Measurements from ENCODE around the gene HOXD13. TPM values are rescaled to one million over a fixed set of nuclear protein-coding genes. Genes with fewer than 3 reads are reported as not detected.

HOXD13 gene
- total and polyA plus RNA-seq, 5 experiments from 2014 or later, result not detected

- POLR2A ChIA-PET, result interaction anchor here (0.6 to 0.9 kb wide), 2 partner anchors 20 to 29 kb away, joined by 3 to 5 read pairs; no protein-coding TSS in a partner anchor
- DNase-seq, result peak in 1 of 10 donors; percentile 50
These were observed 12.0 kb downstream of the HOXD13 start for GRCh38 chr2:176104316-176105077.

DNA sequence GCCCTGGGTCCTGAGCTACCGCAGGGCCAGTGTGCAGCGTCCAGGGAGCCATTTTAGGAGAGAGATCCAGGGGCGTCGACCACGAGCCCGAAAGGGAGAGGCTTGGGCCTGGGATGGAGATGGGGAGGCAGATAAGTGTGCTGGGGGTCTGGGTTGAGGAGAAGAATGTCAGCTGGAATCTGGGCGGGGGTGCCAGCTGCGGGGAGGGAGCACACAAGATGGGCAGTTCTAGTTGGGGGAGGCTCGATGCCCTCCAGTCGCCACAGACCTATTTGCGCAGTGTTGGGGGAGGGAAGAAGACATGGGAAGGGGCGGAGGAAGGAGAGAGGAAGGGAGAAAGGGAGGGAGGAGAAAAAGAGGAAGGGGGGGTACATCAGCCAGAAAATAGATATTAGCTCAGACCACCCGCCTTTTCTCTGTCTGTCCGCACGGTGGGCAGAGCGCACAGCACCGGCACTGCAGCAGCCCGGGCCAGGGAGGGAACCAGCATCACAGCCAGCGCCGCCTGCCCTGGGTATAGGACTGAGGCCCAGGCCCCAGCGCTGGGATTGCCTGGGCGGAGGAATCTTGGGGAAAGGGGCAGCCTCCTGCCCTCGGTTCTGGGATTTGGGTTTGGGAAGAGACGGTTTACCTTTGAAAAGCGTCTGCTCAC, 12.7 kb downstream of the HOXD13 start:
- H3K4me1 Mint-ChIP-seq, result peaks cover 21 to 41% (median 30%) of the 10 kb centered on the region in 4 donors
- DNase-seq (peak in 1 of 10 donors; percentile 13), ATAC-seq (no peak)
- peaks cover 2 to 26% (median 18%) of the 10 kb centered on the region in 3 donors for H3K36me3 Mint-ChIP-seq
- POLR2A ChIA-PET, result interaction anchor here (0.6 kb wide), 1 partner anchor 30 kb away, joined by 3 read pairs; no protein-coding TSS in a partner anchor
- H3K4me3 Mint-ChIP-seq, result peak overlapping the region in 7 of 10 donors; percentile 13 to 81 (median 45)
- H3K27ac Mint-ChIP-seq, result peak overlapping the region in 2 of 10 donors; percentile 41 to 59
- peaks cover 0 to 20% (median 5%) of the 10 kb centered on the region in 9 donors for H3K9me3 Mint-ChIP-seq
- peaks cover 55 to 86% (median 78%) of the 10 kb centered on the region in 5 donors for H3K27me3 Mint-ChIP-seq

More at GRCh38 chr2:176104316-176105077, 12.0 kb downstream of the HOXD13 start:
- Mint-ChIP-seq H3K27me3 (peaks cover 50 to 84% (median 74%) of the 10 kb centered on the region in 5 donors), H3K27ac (peak overlapping the region in 1 of 10 donors; percentile 41), H3K9me3 (peaks cover 0 to 17% (median 4%) of the 10 kb centered on the region in 9 donors), H3K4me1 (peaks cover 21 to 39% (median 30%) of the 10 kb centered on the region in 4 donors), H3K4me3 (peak overlapping the region in 7 of 10 donors; percentile 10 to 69 (median 45)), H3K36me3 (peaks cover 2 to 19% (median 15%) of the 10 kb centered on the region in 3 donors)
- ATAC-seq, result no peak

- POLR2A ChIA-PET, result no interaction called here
- Mint-ChIP-seq H3K4me3 (peak overlapping the region; percentile 54 to 88 (median 82)), H3K27me3 (peaks cover 60 to 86% (median 76%) of the 10 kb centered on the region in 5 donors), H3K27ac (peak overlapping the region in 4 of 10 donors; percentile 41 to 92 (median 67)), H3K36me3 (peaks cover 2 to 29% (median 18%) of the 10 kb centered on the region in 3 donors), H3K9me3 (peaks cover 0 to 25% (median 5%) of the 10 kb centered on the region in 9 donors), H3K4me1 (peaks cover 21 to 41% (median 29%) of the 10 kb centered on the region in 4 donors)
- DNase-seq (peak in 1 of 10 donors; percentile 36), ATAC-seq (peak in 1 of 2 donors; percentile 13)
These were observed 13.4 kb downstream of the HOXD13 start for GRCh38 chr2:176105730-176106580.

- H3K4me1 Mint-ChIP-seq, result peaks cover 23 to 45% (median 29%) of the 10 kb centered on the region in 4 donors
- peaks cover 2 to 29% (median 19%) of the 10 kb centered on the region in 3 donors for H3K36me3 Mint-ChIP-seq
- no peak for DNase-seq
- peak; percentile 22 to 46 for ATAC-seq
- peaks cover 0 to 31% (median 5%) of the 10 kb centered on the region in 9 donors for H3K9me3 Mint-ChIP-seq
- H3K27ac Mint-ChIP-seq, result peak within 1 kb of the TSS in 4 of 10 donors; percentile 41 to 92 (median 67)
- peaks cover 57 to 86% (median 77%) of the 10 kb centered on the region in 5 donors for H3K27me3 Mint-ChIP-seq
- POLR2A ChIA-PET, result no interaction called here
- H3K4me3 Mint-ChIP-seq, result peak within 1 kb of the TSS; percentile 40 to 88 (median 82)
These were observed 14.3 kb downstream of the HOXD13 start, which contains the start of gene HOXD11 for GRCh38 chr2:176106581-176107539. HOXD11 (plus strand) TSS chr2:176107280; CDS start chr2:176107356, 76 bp downstream.

- ATAC-seq, result no peak
- H3K9me3 Mint-ChIP-seq, result peaks cover 0 to 29% (median 5%) of the 10 kb centered on the region in 9 donors
- H3K27ac Mint-ChIP-seq, result no peak overlapping the region
These were observed 15.2 kb downstream of the HOXD13 start for GRCh38 chr2:176107731-176108181.

DNA sequence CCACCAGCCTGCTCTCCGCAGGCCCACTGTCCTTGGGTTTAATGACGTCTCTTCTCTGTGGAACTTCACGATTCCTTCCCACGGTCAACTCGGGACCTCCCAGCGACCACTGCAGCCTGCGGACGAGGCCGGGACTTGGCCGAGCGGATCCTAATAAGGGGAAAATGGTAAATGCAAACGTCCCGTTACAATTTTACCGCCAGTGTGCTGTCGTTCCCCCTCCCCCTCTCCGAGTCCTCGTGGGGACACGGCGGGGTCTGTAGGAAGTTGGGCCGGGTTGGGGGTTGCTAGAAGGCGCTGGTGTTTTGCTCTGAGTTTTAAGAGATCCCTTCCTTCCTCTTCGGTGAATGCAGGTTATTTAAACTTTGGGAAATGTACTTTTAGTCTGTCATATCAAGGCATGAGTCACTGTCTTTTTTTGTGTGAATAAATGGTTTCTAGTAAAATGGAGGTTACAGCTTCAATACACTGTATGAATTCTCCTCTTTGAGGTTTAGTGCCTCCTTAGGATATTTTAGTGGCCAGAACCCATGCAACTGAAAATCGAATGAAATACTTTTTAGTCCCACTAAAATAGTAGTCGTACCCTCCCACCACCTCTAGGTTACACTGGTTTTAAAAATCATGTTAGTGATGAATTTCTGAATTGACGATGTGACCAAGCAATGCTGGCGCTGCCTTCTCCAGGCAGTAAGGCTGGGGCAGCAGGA, 16.8 kb downstream of the HOXD13 start:
- DNase-seq (no peak), ATAC-seq (no peak)
- POLR2A ChIA-PET, result no interaction called here
- H3K36me3 Mint-ChIP-seq, result peaks cover 0 to 34% (median 17%) of the 10 kb centered on the region in 3 donors
- peak overlapping the region; percentile 1 to 75 (median 40) for H3K4me3 Mint-ChIP-seq
- peaks cover 51 to 86% (median 76%) of the 10 kb centered on the region in 5 donors for H3K27me3 Mint-ChIP-seq
- peaks cover 0 to 43% (median 8%) of the 10 kb centered on the region in 9 donors for H3K9me3 Mint-ChIP-seq
- H3K27ac Mint-ChIP-seq, result peak overlapping the region in 3 of 10 donors; percentile 1 to 83 (median 49)
- H3K4me1 Mint-ChIP-seq, result peaks cover 21 to 40% (median 26%) of the 10 kb centered on the region in 4 donors

More at GRCh38 chr2:176107731-176108181, 15.2 kb downstream of the HOXD13 start:
- peaks cover 0 to 28% (median 19%) of the 10 kb centered on the region in 3 donors for H3K36me3 Mint-ChIP-seq
- H3K4me1 Mint-ChIP-seq, result peaks cover 23 to 45% (median 29%) of the 10 kb centered on the region in 4 donors
- POLR2A ChIA-PET, result no interaction called here
- H3K27me3 Mint-ChIP-seq, result peaks cover 49 to 86% (median 75%) of the 10 kb centered on the region in 5 donors
- no peak for DNase-seq
- H3K4me3 Mint-ChIP-seq, result no peak overlapping the region

DNA sequence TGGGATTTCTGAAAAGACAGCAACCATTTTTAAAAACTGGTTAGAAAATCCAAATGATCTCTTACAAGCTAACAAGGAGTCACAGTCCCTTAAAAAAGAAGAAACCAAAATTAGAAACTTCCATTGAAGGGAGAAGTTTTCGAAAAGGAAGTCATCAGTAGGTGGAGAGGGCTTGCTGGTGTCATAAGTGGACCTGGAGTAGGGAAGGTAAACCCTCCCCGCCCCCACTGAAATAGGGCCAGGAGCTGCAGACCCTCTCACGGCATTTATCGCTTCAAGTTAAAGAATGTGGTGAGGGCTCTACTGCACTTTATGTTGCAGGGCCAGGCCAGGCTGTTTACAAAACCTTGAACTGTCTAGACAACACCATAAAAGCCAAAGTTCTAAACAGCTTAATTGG, 17.4 kb downstream of the HOXD13 start:
- no peak for DNase-seq
- POLR2A ChIA-PET, result no interaction called here
- peaks cover 48 to 85% (median 74%) of the 10 kb centered on the region in 5 donors for H3K27me3 Mint-ChIP-seq
- peaks cover 0 to 36% (median 14%) of the 10 kb centered on the region in 3 donors for H3K36me3 Mint-ChIP-seq
- H3K4me3 Mint-ChIP-seq, result peak overlapping the region in 2 of 10 donors; percentile 12 to 58
- H3K9me3 Mint-ChIP-seq, result peaks cover 0 to 46% (median 8%) of the 10 kb centered on the region in 9 donors
- peaks cover 17 to 34% (median 22%) of the 10 kb centered on the region in 4 donors for H3K4me1 Mint-ChIP-seq
- no peak overlapping the region for H3K27ac Mint-ChIP-seq
- no peak for ATAC-seq

DNA sequence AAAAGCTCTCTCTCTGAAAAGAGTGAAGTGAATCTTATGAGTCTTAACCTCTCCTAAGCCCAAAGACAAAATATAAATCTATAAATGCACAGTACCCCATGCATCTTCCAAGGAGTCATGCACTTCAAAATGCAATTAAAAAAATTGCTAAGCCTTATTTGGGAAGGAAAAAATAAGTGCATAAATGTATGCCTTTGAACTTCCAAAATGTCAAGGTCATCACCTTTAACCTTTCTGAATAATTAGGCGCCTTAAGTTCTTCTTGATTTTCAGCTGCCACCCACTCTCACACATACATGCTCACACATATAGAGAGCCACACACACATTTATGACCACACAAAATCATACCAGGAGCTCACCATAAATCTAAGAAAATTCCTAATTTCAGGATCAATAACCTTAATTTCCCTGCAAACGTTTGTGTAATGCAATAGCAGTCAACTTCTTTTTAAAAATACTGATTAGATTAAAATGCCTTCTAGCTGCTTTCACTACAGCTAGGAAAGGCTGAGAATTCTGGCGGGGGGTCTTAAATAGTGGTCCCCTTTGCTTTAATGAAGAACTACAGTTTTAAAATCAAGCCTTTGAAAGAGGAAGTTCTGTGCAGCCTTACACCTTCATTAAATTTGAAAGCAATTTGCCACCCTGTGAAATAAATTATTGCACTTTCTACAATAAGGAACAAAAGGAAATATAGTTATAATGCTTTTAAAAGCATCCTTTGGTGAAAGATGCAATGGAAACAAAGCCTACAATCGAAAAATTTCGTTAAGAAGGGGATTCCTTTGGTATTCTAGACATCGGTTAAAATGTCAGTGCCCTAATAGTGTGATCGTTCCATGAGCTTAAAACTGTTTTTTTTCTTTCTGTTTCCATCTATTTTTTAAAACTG, 18.1 kb downstream of the HOXD13 start:
- H3K4me3 Mint-ChIP-seq, result peak overlapping the region in 2 of 10 donors; percentile 11 to 36
- ATAC-seq (no peak), DNase-seq (no peak)
- H3K36me3 Mint-ChIP-seq, result peaks cover 0 to 41% (median 11%) of the 10 kb centered on the region in 3 donors
- peaks cover 47 to 84% (median 71%) of the 10 kb centered on the region in 5 donors for H3K27me3 Mint-ChIP-seq
- peaks cover 13 to 26% (median 17%) of the 10 kb centered on the region in 4 donors for H3K4me1 Mint-ChIP-seq
- H3K27ac Mint-ChIP-seq, result peak overlapping the region in 2 of 10 donors; percentile 63 to 85
- POLR2A ChIA-PET, result no interaction called here
- H3K9me3 Mint-ChIP-seq, result peaks cover 0 to 51% (median 8%) of the 10 kb centered on the region in 9 donors

- peaks cover 43 to 84% (median 69%) of the 10 kb centered on the region in 5 donors for H3K27me3 Mint-ChIP-seq
- POLR2A ChIA-PET, result no interaction called here
- ATAC-seq (no peak), DNase-seq (no peak)
- peaks cover 8 to 20% (median 12%) of the 10 kb centered on the region in 4 donors for H3K4me1 Mint-ChIP-seq
- peaks cover 0 to 38% (median 6%) of the 10 kb centered on the region in 3 donors for H3K36me3 Mint-ChIP-seq
- peaks cover 0 to 54% (median 8%) of the 10 kb centered on the region in 9 donors for H3K9me3 Mint-ChIP-seq
- H3K27ac Mint-ChIP-seq, result peak overlapping the region in 2 of 10 donors; percentile 80 to 85
- H3K4me3 Mint-ChIP-seq, result peak overlapping the region in 2 of 10 donors; percentile 11 to 36
These were observed 18.8 kb downstream of the HOXD13 start for GRCh38 chr2:176111309-176111663.
